Measurements from ENCODE around the gene CHST8.

Gene CHST8

GRCh38 chr19:33720691-33721682 lies 99.2 kb downstream of the CHST8 start:
- no peak overlapping the region for H2AFZ ChIP-seq (ENCODE audit: low read depth, low read length, severe bottlenecking)
- H3K9me2 ChIP-seq (replicated peaks; ENCODE audit: insufficient read depth, low read length), result no peaks in the 10 kb centered on the region
- no peaks in the 10 kb centered on the region for H3K36me3 ChIP-seq (ENCODE audit: low read length)
- H3K4me3 ChIP-seq (ENCODE audit: insufficient read depth, low read length, poor library complexity, severe bottlenecking), result no peak overlapping the region
- H3K79me2 ChIP-seq (ENCODE audit: insufficient read depth, low read length), result no peaks in the 10 kb centered on the region
- H3K4me2 ChIP-seq (ENCODE audit: low read depth, low read length, poor library complexity, severe bottlenecking), result no peak overlapping the region
- TF ChIP-seq EZH2phosphoT487 (conservative IDR thresholded peaks at IDR 0.05; ENCODE audit: low read length), result no peak
- TF ChIP-seq CTCF (IDR thresholded peaks at IDR 0.05; ENCODE audit: insufficient read depth, low read length, poor library complexity, severe bottlenecking), result no peak
- H3K27me3 ChIP-seq (ENCODE audit: low read length), result no peaks in the 10 kb centered on the region
- H3K9ac ChIP-seq (ENCODE audit: low read length), result no peak overlapping the region
- no peaks in the 10 kb centered on the region for H3F3A ChIP-seq (ENCODE audit: insufficient read depth)
- H4K20me1 ChIP-seq (ENCODE audit: low read depth, low read length), result no peaks in the 10 kb centered on the region
- no peak overlapping the region for H3K27ac ChIP-seq (ENCODE audit: low read depth, low read length)
- H3K9me3 ChIP-seq (ENCODE audit: insufficient read depth, low read length), result no peaks in the 10 kb centered on the region

GRCh38 chr19:33721735-33722297 lies 100.1 kb downstream of the CHST8 start:
- Histone ChIP-seq H4K20me1 (ENCODE audit: low read depth, low read length) (no peaks in the 10 kb centered on the region), H3K27me3 (ENCODE audit: low read length) (no peaks in the 10 kb centered on the region), H3K27ac (ENCODE audit: low read depth, low read length) (no peak overlapping the region), H3K36me3 (ENCODE audit: low read length) (no peaks in the 10 kb centered on the region), H3K9ac (ENCODE audit: low read length) (no peak overlapping the region), H2AFZ (ENCODE audit: low read depth, low read length, severe bottlenecking) (no peak overlapping the region), H3K4me3 (ENCODE audit: insufficient read depth, low read length, poor library complexity, severe bottlenecking) (no peak overlapping the region), H3F3A (ENCODE audit: insufficient read depth) (no peaks in the 10 kb centered on the region), H3K9me2 (replicated peaks; ENCODE audit: insufficient read depth, low read length) (no peaks in the 10 kb centered on the region), H3K79me2 (ENCODE audit: insufficient read depth, low read length) (no peaks in the 10 kb centered on the region), H3K9me3 (ENCODE audit: insufficient read depth, low read length) (no peaks in the 10 kb centered on the region), H3K4me2 (ENCODE audit: low read depth, low read length, poor library complexity, severe bottlenecking) (no peak overlapping the region)
- TF ChIP-seq EZH2phosphoT487 (conservative IDR thresholded peaks at IDR 0.05; ENCODE audit: low read length) (no peak), CTCF (IDR thresholded peaks at IDR 0.05; ENCODE audit: insufficient read depth, low read length, poor library complexity, severe bottlenecking) (no peak)

GRCh38 chr19:33722456-33723239 lies 100.9 kb downstream of the CHST8 start:
- H3K27ac ChIP-seq (ENCODE audit: low read depth, low read length), result no peak overlapping the region
- H3K79me2 ChIP-seq (ENCODE audit: insufficient read depth, low read length), result no peaks in the 10 kb centered on the region
- H3F3A ChIP-seq (ENCODE audit: insufficient read depth), result no peaks in the 10 kb centered on the region
- H3K4me2 ChIP-seq (ENCODE audit: low read depth, low read length, poor library complexity, severe bottlenecking), result no peak overlapping the region
- no peaks in the 10 kb centered on the region for H3K36me3 ChIP-seq (ENCODE audit: low read length)
- H3K9ac ChIP-seq (ENCODE audit: low read length), result no peak overlapping the region
- no peak overlapping the region for H3K4me3 ChIP-seq (ENCODE audit: insufficient read depth, low read length, poor library complexity, severe bottlenecking)
- TF ChIP-seq EZH2phosphoT487 (conservative IDR thresholded peaks at IDR 0.05; ENCODE audit: low read length), result no peak
- no peak for TF ChIP-seq CTCF (IDR thresholded peaks at IDR 0.05; ENCODE audit: insufficient read depth, low read length, poor library complexity, severe bottlenecking)
- no peaks in the 10 kb centered on the region for H3K27me3 ChIP-seq (ENCODE audit: low read length)
- no peak overlapping the region for H2AFZ ChIP-seq (ENCODE audit: low read depth, low read length, severe bottlenecking)
- no peaks in the 10 kb centered on the region for H3K9me2 ChIP-seq (replicated peaks; ENCODE audit: insufficient read depth, low read length)
- no peaks in the 10 kb centered on the region for H4K20me1 ChIP-seq (ENCODE audit: low read depth, low read length)
- H3K9me3 ChIP-seq (ENCODE audit: insufficient read depth, low read length), result no peaks in the 10 kb centered on the region
